Activated gamma-delta T cell treated with anti-CD3 and anti-CD28 coated beads, Interleukin-2, amount 50 U/mL, for 16 hours (primary cell): ENCODE results near the gene DRAXIN.

Experiments
- DNase-seq: peaks from one replicate; pipeline ENCODE4 v3.0.0-alpha.2; 2020; ENCODE audit warnings: low read depth

The DRAXIN gene

GRCh38 chr1:11688506-11688905, 3.0 kb upstream of the DRAXIN start:
- no peak for DNase-seq

DNA sequence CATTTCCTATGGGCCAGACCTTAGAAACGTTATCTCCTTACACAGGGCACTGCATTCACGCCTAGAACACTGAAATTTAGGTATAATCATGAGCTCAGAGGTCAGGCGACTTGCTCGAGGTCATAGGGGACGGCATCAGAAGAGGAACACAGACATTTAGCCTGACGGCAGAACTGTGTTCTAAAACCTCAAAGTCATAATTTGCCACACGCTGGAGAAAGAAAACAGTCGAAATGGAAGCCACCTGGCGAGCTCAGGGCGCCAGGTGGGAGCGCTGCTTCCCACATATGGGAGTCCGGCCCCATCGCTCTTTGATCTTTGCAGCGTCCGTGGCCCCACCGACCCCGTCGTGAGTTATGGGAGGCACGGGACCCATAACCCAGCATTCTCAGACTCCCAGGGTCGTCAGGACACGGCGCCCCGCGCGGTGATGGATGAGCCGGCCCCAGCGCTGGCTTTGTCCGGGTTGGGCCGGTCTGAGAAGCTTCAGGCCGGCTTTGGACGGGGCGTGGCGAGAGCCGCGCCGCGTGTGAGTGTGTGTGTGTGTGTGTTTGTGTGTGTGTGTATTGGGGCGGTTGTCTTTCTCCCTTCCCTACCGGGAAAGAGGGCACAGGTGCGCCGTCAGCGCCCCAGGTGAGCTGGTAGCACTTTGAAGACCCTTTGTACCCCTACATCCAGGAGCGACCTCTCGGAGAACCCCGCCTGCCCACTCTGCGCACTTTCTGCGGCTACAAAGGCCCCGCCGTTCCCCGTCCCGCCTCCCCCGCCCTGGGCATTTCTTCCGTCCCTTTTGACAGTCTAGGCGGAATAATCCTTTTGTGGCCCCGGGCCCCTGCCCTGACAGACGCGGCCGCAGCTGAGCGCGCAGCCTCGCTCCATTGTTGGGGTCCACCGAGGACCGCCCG, 861 bp upstream of the DRAXIN start:
- DNase-seq, result no peak

DNA sequence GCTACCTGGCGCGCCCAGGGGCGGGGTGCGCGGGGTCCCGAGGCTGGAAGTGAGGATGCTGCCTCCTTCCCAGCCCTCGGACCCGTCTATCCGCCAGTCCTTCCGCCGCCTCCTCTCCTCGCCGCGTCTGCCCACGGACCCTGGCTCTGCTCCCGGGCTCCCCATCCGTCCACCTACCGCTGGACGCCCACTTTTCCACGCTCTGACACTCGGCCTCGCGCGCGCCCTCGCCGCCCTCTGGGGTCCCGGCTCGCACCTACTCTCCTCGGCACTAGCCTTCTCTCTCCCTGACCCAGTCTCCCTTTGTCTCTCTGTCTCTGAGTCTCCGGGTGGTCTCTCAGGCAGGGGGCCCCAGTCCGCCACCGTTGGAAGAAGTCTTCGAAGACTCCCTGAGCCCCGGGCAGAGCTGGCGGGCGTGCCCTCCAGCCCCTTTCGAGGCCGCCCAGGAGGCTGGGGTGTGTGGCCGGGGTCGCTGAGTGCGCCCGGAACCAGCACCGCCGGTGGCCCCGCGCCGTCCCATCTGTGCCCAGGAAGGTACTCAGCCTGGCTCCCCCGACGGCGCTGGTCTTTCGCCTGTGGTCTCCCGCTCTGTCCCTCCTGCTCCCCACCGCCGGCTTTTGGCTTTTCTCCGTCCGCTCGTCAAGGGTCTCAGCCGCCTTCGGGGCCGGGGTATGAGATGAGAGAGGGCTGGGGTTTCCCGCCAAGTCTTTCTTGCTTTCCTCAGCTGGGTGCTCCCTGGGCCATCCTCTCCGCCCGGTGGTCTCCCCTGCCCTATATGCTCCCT, 610 bp downstream of the DRAXIN start:
- no peak for DNase-seq

DNA sequence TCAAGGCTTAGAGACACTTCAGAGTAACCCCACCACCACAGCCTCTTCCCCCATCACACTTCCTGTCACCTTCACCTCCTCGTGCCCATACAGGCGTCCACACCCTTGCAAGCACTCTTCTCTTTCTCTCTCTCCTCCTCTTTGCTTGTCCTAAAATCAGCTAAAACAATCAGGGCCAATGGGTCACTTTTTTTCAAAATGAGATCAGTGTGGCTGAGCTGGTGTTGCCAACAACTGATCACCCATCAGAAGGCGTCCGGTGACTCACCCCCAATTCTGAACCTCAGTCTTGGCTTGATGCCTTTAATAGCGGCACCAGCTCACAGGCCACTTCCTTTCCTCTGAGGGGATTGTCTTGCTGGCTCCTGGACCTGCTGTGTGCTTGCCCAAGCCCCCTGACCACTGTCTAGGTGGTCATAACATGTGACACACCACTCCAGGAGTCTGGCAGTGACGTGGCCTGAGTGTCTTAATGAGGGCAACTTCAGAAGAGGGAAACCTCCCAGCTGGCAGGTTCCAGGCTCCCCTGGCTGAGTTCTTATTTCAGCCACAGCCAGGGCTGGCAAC, 1.6 kb downstream of the DRAXIN start:
- DNase-seq, result peak; percentile 41

DNA sequence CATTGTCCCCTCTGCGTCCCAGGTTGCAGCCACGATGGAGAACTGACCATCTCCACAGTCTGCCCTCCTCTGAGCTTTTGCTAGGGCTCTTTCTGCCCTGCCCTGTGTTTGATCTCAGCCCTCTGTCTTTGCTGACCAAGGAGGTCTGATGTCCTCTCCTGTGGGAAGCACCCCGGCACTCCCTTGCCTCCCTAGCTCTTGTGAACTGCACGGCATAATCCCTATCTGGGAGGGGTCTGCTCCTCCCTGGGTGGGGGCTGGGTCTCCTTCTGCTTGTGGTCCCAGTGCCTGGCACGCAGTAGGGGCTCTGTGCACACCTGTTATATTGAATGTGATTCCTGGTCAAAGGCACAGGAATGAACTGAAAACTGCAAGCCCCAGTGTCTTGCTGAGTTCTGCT, 2.4 kb downstream of the DRAXIN start:
- no peak for DNase-seq

DNA sequence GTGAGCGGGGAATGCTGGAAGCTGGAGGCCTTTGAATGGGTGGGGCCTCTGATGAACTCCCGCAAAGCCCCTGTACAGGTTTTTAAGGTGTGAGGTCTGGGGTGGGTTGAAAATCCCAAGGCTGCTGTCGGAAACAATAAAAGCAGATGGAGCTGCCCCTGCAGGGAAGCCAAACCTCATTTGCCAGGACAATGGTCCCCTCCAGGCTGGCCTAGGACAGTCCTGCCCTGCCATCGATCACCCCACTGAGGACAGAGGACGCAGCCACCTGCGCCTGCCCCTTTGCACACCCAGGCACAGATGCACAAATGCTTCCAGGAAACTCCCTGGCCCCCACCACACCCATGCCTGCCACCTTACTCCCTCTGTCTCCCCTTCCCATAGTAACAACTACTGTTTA, 4.4 kb downstream of the DRAXIN start:
- DNase-seq, result no peak

- no peak for DNase-seq
These were observed 5.8 kb downstream of the DRAXIN start for GRCh38 chr1:11697188-11697892.

GRCh38 chr1:11697893-11698210, 6.3 kb downstream of the DRAXIN start:
- DNase-seq, result no peak

GRCh38 chr1:11700601-11701467, 9.3 kb downstream of the DRAXIN start:
- no peak for DNase-seq

DNA sequence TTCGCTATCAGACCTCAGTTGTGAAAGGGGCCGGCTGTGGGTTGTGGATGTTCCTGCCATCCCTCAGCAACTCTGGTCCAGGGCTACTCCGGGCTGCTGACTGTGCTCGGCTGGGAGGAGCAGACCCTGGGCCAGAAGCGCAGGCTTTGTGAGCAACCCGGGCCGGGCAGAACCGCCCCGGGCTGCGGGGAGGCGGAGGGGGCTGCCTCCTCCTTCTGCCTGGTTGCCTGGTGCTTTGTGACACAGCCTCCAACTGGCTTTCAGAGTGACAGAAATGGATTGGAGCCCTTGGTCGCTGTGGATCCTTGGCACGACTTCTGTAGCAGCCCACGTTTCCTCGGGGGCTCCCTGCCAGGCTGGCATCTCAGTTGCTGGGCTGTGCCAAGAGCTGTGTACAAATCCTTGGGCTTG, 10.0 kb downstream of the DRAXIN start:
- no peak for DNase-seq

DNA sequence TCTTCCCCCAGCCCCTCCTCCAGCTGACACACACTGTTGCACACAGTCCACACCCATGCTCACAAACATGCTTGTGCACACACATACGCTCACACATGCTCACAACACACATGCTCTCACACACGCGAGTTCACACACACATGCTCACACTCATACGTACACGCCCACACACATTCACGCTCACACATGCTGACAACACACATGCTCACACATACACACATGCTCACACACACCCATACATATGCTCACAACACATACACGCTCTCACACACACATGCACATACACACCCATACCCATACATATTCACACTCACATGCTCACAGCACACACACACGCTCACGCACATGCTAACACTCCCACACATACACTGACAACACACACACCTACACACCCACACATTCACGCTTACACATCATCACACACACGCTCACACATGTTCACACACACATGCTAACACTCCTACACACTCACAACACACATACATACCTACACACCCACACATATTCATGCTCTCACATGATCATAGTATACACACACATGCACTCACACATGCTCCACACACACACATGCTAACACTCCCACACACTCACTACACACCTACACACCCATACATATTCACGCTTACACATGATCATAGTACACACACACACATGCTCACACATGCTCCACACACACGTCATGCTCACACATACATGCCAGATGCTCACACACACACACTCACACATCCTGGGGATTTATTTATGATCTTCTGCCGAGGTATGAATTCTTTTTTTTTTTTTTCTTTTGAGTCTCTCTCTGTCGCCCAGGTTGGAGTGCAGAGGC, 10.7 kb downstream of the DRAXIN start:
- DNase-seq, result no peak

- DNase-seq, result no peak
These were observed 12.1 kb downstream of the DRAXIN start for GRCh38 chr1:11703357-11704193.

GRCh38 chr1:11704194-11704529, 12.7 kb downstream of the DRAXIN start:
- no peak for DNase-seq

GRCh38 chr1:11704691-11705475, 13.4 kb downstream of the DRAXIN start:
- no peak for DNase-seq

GRCh38 chr1:11705596-11705995, 14.1 kb downstream of the DRAXIN start:
- DNase-seq, result no peak

GRCh38 chr1:11706292-11706691, 14.8 kb downstream of the DRAXIN start:
- no peak for DNase-seq

DNA sequence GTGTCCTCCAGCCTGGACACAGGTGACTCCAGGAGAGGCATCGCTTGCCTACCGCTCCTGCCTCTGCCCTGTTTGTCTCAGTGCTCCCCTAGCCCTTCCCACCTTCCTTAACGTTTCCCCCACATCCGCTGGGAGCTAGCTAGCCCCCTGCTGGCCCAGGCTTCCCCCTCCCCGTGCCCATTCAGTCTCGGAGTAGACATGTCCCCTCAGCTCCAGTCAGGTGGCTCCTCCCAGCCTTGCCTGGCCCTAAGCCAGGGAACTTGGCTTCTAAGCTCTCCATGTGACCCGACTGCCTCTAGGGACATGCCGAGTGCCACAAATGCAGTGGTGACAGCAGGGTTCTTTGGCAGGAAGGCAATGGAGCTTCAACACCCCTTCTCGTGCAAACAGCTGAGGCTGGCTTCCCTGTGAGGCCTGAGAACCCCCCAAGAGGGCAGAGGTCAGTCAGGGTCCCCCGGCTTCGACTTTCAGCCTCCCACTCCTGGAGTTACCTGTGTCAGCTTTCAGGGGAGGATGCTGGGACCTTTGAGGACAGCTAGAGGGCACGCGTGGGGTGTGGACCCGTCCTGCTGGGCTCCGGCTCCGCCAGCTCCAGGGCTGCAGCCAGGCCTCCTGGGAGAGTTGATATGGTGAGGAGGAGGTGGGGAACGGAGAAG, 16.2 kb downstream of the DRAXIN start:
- DNase-seq, result no peak

- no peak for DNase-seq
These were observed 17.2 kb downstream of the DRAXIN start for GRCh38 chr1:11708554-11709350.
